ENCODE measurements around the gene HCFC1. TPM values are rescaled to one million over a fixed set of nuclear protein-coding genes. Genes with fewer than 3 reads are reported as not detected.

Gene HCFC1
- total and polyA plus RNA-seq, 2 of the 8 experiments (the other 6 are each of a cell fraction or from before 2014, with no cell fraction given) = 24.9 to 117 TPM

- no peak for TF ChIP-seq CHD7 (IDR thresholded peaks at IDR 0.05; ENCODE audit: insufficient replicate concordance, low read length)
- TF ChIP-seq, protein P1, sequence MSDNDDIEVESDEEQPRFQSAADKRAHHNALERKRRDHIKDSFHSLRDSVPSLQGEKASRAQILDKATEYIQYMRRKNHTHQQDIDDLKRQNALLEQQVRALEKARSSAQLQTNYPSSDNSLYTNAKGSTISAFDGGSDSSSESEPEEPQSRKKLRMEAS (IDR thresholded peaks at IDR 0.05) = peak; percentile 72
- TF ChIP-seq CBX5 (IDR thresholded peaks at IDR 0.05; ENCODE audit: low read depth, low read length) = no peak
- no peak for TF ChIP-seq E2F6 (IDR thresholded peaks at IDR 0.05)
- TF ChIP-seq SIN3A (conservative IDR thresholded peaks at IDR 0.05 in 1 of 2, IDR thresholded peaks at IDR 0.05 in 1 of 2; ENCODE audit: low read depth in 1 of 2, low read length in 2 of 2) = 0 out of 4 replicates have a peak, but pooled peaks of 1 of the 2 experiments have one; percentile 19
Measured at GRCh38 chrX:153935326-153935851, 36.2 kb downstream of the HCFC1 start (continued).
